Stimulated activated naive B cell treated with anti-CD40 and anti-IgM and Interleukin-4, amounts not matched to agents 10 μg/mL and 1 μg/mL and 100 μg/mL, for 72 hours (primary cell): ENCODE data around the gene OPRPN.

Experiments used
- ATAC-seq, 2 donors: fragments of 150-1000 bp; cut with Tn5 transposase; replicated peaks; 2 replicates each; pipeline ENCODE4 v1.10.0; 2021; ENCODE audit warnings: moderate library complexity in 1 of 2
- DNase-seq: peaks from one replicate; pipeline ENCODE4 v3.0.0; 2021
- H3K27ac Mint-ChIP-seq: one replicate; pipeline ENCODE4 v1.8.0; 2022; ENCODE audit warnings: mild to moderate bottlenecking, mixed read lengths
- H3K27me3 Mint-ChIP-seq, 2 donors: one replicate each; pipeline ENCODE4 v1.8.0; 2022; ENCODE audit warnings: mixed read lengths in 2 of 2
- H3K36me3 Mint-ChIP-seq, 2 donors: one replicate each; pipeline ENCODE4 v1.8.0; 2022; ENCODE audit warnings: mixed read lengths in 2 of 2, mild to moderate bottlenecking in 1 of 2
- H3K4me1 Mint-ChIP-seq, 2 donors: one replicate each; pipeline ENCODE4 v1.8.0; 2022; ENCODE audit warnings: mixed read lengths in 2 of 2, mild to moderate bottlenecking in 1 of 2
- H3K4me3 Mint-ChIP-seq, 2 donors: one replicate each; pipeline ENCODE4 v1.8.0; 2022; ENCODE audit warnings: mild to moderate bottlenecking in 2 of 2, mixed read lengths in 2 of 2, moderate library complexity in 1 of 2
- H3K9me3 Mint-ChIP-seq, 2 donors: one replicate each; pipeline ENCODE4 v1.8.0; 2022; ENCODE audit warnings: mixed read lengths in 2 of 2, mild to moderate bottlenecking in 1 of 2

OPRPN gene

DNA sequence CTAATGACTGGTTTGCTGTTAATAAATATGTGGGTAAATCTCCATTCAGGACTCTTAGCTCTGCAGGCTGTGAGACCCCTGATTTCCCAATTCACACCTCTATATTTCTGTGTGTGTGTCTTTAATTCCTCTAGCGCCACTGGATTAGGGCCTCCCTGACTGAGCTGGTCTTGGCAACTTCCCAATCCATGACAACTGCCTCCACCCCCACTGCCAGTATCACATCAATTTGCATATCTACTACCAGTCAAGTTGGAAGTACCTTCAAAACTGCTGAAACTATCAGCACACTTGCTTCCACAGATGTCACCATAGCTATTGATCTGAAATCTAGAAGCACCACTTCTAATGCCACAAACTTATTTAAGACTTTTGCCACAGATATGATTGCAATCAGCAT, 27.6 kb downstream of the OPRPN start:
- Mint-ChIP-seq H3K36me3 (no peaks in the 10 kb centered on the region), H3K27ac (no peak overlapping the region), H3K4me1 (no peaks in the 10 kb centered on the region), H3K4me3 (no peak overlapping the region), H3K9me3 (peaks cover 8% of the 10 kb centered on the region in 2 donors), H3K27me3 (no peaks in the 10 kb centered on the region)
- ATAC-seq (no peak), DNase-seq (no peak)

- peaks cover 7 to 8% of the 10 kb centered on the region in 2 donors for H3K9me3 Mint-ChIP-seq
- no peak overlapping the region for H3K27ac Mint-ChIP-seq
- H3K4me3 Mint-ChIP-seq, result no peak overlapping the region
- DNase-seq (no peak), ATAC-seq (peak; percentile 25 to 29)
- H3K27me3 Mint-ChIP-seq, result no peaks in the 10 kb centered on the region
- no peaks in the 10 kb centered on the region for H3K4me1 Mint-ChIP-seq
- H3K36me3 Mint-ChIP-seq, result no peaks in the 10 kb centered on the region
Observed at GRCh38 chr4:70426789-70427188, 29.0 kb downstream of the OPRPN start.

DNA sequence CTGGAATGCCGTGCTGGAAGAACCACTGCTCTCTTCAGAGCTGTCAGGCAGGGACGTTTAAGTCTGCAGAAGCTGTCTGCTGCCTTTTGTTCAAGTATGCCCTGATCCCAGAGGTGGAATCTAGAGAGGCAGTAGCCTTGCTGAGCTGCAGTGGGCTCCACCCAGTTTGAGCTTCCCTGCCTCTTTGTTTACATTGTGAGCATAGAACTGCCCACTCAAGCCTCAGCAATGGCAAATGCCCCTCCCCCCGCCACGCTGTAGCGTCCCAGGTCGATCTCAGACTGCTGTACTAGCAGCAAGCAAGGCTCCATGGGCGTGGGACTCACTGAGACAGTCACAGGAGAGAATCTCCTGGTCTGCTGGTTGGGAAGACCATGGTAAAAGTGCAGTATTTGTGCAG, 39.5 kb downstream of the OPRPN start:
- peaks cover 3 to 8% of the 10 kb centered on the region in 2 donors for H3K9me3 Mint-ChIP-seq
- no peak overlapping the region for H3K4me3 Mint-ChIP-seq
- H3K27ac Mint-ChIP-seq, result no peak overlapping the region
- ATAC-seq (no peak), DNase-seq (no peak)
- no peaks in the 10 kb centered on the region for H3K4me1 Mint-ChIP-seq
- no peaks in the 10 kb centered on the region for H3K36me3 Mint-ChIP-seq
- H3K27me3 Mint-ChIP-seq, result peaks cover 0 to 5% of the 10 kb centered on the region in 2 donors

DNA sequence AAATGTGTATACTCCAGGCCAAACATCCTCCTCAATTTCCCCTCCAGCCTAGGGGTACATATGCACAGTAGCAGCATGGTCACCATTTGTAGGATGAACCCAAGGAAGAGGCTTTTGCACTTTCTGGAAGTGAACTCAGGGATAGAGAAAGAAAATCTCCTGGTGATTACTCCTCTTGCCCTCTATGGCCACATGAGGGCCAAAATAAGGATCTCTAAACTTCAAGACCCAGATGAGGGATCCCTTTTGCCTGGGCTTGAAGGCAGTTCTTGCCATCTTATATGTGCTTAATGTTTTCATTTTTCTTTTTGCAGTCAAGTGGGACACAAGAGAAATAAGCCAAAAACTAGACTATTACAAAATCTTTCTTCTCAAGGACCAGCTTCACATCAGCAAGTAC, 44.7 kb downstream of the OPRPN start:
- Mint-ChIP-seq H3K4me3 (no peak overlapping the region), H3K27ac (no peak overlapping the region), H3K9me3 (peaks cover 0 to 1% of the 10 kb centered on the region in 2 donors), H3K27me3 (peaks cover 0 to 5% of the 10 kb centered on the region in 2 donors), H3K36me3 (no peaks in the 10 kb centered on the region), H3K4me1 (no peaks in the 10 kb centered on the region)
- no peak for DNase-seq
- no peak for ATAC-seq

- Mint-ChIP-seq H3K36me3 (no peaks in the 10 kb centered on the region), H3K4me3 (no peak overlapping the region), H3K4me1 (no peaks in the 10 kb centered on the region), H3K27ac (no peak overlapping the region), H3K9me3 (peaks cover 0 to 1% of the 10 kb centered on the region in 2 donors), H3K27me3 (peaks cover 0 to 5% of the 10 kb centered on the region in 2 donors)
- no peak for ATAC-seq
- DNase-seq, result no peak
Observed at GRCh38 chr4:70443329-70443728, 45.6 kb downstream of the OPRPN start.

DNA sequence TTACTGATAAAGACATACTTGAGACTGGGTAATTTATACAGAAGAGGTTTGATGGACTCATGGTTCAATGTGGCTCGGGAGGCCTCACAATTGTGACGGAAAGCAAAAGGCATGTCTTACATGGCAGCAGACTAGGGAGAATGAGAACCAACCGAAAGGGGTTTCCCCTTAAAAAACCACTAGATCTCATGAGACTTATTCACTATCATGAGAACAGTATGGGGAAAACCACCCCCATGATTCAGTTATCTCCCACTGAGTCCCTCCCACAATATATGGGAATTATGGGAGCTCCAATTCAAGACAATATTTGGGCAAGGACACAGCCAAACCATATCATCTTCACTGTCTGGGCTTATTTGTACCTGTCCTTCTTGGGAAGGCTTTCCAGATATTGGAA, 51.5 kb downstream of the OPRPN start:
- ATAC-seq, result peak in 1 of 2 donors; percentile 43
- Mint-ChIP-seq H3K4me3 (no peak overlapping the region), H3K27ac (no peak overlapping the region), H3K9me3 (peaks cover 11 to 14% of the 10 kb centered on the region in 2 donors), H3K36me3 (no peaks in the 10 kb centered on the region), H3K4me1 (peaks cover 0 to 2% of the 10 kb centered on the region in 2 donors), H3K27me3 (no peaks in the 10 kb centered on the region)
- no peak for DNase-seq

GRCh38 chr4:70452946-70453345, 55.2 kb downstream of the OPRPN start:
- Mint-ChIP-seq H3K36me3 (no peaks in the 10 kb centered on the region), H3K4me3 (no peak overlapping the region), H3K4me1 (peaks cover 0 to 2% of the 10 kb centered on the region in 2 donors), H3K9me3 (peaks cover 11 to 14% of the 10 kb centered on the region in 2 donors), H3K27ac (no peak overlapping the region), H3K27me3 (peaks cover 0 to 9% of the 10 kb centered on the region in 2 donors)
- DNase-seq (no peak), ATAC-seq (no peak)
